ENCODE measurements around the gene FHL5.
"Not testable (repeated sequence)": the region's sequence is repeated elsewhere in the genome, so short reads cannot be mapped to it uniquely, and the experiment has no call there.

FHL5 gene

GRCh38 chr6:96610019-96610418, 47.1 kb downstream of the FHL5 start:
- DNase-seq (ENCODE audit: low spot score) (no peak), FAIRE-seq (no peak)

- no peak for DNase-seq (ENCODE audit: low spot score)
- no peak for FAIRE-seq
Observed at GRCh38 chr6:96611342-96611991, 48.5 kb downstream of the FHL5 start.

- DNase-seq (ENCODE audit: low spot score) = no peak
- FAIRE-seq = no peak
Observed at GRCh38 chr6:96613291-96613999, 50.5 kb downstream of the FHL5 start.

- no peak for FAIRE-seq
Observed at GRCh38 chr6:96620851-96621250, 57.9 kb downstream of the FHL5 start.

GRCh38 chr6:96621983-96622382, 59.1 kb downstream of the FHL5 start:
- no peak for DNase-seq (ENCODE audit: low spot score)

More at GRCh38 chr6:96620851-96621250, 57.9 kb downstream of the FHL5 start:
- DNase-seq (ENCODE audit: low spot score) = no peak

GRCh38 chr6:96624957-96625356, 62.0 kb downstream of the FHL5 start:
- no peak for FAIRE-seq
- DNase-seq (ENCODE audit: low spot score) = no peak

More at GRCh38 chr6:96621983-96622382, 59.1 kb downstream of the FHL5 start:
- no peak for FAIRE-seq

GRCh38 chr6:96626759-96627364, 63.9 kb downstream of the FHL5 start:
- DNase-seq (ENCODE audit: low spot score) = peak; percentile 4
- FAIRE-seq = no peak

DNA sequence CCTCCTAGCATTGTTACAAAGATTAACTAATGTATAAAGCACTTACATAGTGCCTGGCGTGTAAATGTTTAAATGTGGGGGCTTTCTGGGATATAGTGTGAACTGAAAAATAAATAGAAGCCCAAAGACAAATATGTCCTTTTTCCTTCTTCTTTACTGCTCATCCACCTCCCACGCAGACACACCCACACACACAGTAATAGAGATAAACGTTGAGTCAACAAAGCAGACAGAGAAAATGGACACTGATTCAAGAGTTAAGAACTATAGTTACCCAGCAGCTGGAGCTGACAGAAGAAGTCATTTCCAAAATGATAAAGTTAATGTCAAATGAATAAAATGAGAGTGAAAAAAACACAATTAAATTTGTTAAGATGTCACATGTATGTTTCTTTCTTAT, 68.3 kb downstream of the FHL5 start:
- no peak for FAIRE-seq
- DNase-seq (ENCODE audit: low spot score) = no peak

DNA sequence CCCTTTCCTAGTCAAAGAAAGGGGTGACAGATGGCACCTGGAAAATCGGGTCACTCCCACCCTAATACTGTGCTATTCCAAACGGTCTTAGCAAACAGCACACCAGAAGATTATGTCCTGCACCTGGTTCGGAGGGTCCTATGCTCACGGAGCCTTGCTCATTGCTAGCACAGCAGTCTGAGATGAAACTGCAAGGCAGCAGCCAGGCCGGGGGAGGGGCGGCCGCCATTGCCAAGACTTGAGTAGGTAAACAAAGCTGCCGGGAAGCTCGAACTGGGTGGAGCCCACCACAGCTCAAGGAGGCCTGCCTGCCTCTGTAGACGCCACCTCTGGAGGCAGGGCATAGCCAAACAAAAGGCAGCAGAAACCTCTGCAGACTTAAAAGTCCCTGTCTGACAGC, 75.1 kb downstream of the FHL5 start:
- DNase-seq (ENCODE audit: low spot score); FAIRE-seq: not testable (repeated sequence)

DNA sequence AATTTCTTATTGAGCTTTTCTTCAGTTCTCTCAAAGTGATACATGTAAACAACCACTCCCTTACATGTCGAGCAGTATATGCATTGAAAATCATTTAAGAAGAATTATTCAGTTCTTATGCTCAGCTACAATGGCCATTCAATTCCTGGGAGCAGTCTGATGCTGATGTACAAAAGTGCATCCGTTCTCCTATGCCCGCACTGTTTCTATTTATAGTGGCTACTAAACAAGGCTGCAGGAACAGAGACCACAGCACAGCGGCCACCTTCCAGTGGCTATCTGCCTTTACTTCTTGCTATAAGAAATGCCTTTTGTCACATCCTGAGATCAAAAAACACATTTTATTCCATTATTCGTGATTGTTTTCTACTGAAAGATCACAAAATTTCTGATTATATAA, 82.2 kb downstream of the FHL5 start:
- no peak for DNase-seq (ENCODE audit: low spot score)
- FAIRE-seq = no peak

- FAIRE-seq (no peak), DNase-seq (ENCODE audit: low spot score) (no peak)
Observed at GRCh38 chr6:96649926-96650325, 87.0 kb downstream of the FHL5 start.

DNA sequence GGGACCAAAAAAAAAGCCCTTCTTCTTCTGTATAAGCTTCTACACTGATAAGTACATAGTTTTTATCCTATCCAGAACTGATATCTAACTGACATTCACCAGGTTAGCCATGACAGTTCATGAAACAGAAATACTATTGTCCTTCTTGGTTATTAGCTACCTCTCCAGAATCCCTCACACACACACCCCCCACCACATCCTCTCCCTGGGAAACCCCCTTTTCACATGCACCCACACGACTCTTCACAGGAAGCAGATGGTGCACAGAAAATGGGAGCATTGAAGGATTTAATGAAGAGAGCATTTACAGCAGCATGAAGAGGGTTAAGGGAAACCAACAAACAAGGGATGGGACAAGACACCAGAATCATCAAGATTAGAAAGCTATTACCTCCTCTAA, 88.9 kb downstream of the FHL5 start:
- DNase-seq (ENCODE audit: low spot score) (no peak), FAIRE-seq (no peak)

DNA sequence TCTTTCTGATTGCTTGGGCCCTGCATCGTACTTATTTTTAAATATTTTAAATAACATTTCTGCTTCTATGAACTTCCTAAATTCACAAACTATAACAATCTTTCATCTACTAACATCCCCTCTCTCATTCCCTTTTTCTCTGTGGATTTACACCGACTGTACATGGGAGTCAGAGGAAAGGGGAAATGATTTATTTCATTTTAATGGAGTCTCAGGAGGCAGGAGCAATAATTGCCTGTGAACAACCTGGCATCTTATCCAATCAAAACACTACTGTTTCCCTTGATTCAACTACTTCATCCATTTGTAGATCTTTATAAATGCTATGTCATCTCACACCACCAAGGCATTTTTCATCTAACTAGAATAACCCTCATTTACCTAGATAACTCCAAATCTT, 89.6 kb downstream of the FHL5 start:
- FAIRE-seq (no peak), DNase-seq (ENCODE audit: low spot score) (no peak)

GRCh38 chr6:96653181-96653580, 90.3 kb downstream of the FHL5 start:
- no peak for FAIRE-seq

GRCh38 chr6:96656567-96656966, 93.6 kb downstream of the FHL5 start:
- DNase-seq (ENCODE audit: low spot score) (no peak), FAIRE-seq (no peak)

More at GRCh38 chr6:96653181-96653580, 90.3 kb downstream of the FHL5 start:
- DNase-seq (ENCODE audit: low spot score) = no peak

DNA sequence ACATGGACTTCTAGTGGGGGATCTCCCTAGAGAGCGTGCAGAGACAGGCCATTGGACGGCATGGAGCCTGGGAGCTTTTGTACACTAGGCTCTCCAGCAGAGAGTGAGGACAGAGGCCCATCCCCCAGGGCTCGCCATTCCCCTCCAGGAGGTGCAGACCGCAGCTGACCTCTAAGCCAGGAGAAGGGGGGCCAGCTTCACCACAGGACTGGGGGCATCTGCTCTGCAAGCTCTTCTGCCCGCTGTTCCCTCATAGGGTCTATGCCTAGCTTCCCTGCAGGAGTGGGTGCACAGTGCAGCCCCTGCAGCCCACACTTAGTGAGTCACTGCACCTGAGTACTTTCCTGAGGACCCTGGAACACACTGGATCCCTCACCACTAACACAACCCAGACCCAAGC, 94.4 kb downstream of the FHL5 start:
- FAIRE-seq = no peak
- DNase-seq (ENCODE audit: low spot score) = no peak

DNA sequence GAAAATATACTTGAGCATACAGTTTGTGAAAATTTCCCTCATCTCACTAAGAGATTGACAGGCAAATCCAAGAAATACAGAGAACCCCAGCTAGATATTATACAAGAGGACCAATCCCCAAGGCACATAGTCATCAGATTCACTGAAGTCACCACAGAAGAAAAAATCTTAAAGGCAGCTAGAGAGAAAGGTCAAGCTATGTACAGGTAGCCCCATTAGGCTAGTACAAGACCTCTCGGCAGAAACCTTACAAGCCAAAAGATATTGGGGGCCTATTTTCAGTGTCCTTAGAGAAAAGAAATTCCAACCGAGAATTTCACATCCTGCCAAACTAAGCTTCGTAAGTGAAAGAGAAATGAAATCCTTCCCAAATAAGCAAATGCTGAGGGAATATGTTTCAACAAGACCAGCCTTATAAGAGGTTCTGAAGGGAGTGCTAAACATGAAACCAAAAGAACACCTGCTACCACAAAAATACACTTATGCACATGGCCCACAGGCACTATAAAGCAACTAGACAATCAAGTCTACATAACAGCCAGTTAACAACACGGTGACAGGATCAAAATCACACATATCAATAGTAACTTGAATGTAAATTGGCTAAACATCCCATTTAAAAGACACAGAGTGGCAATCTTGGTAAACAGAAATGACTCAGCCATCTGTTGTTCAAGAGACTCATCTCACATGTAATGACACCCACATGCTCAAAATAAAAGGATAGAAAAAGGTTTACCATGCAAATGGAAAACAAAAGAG, 96.3 kb downstream of the FHL5 start:
- DNase-seq (ENCODE audit: low spot score) (no peak), FAIRE-seq (no peak)

Data from urothelium cell line (cell line).